Activated gamma-delta T cell (primary cell): Measurements from ENCODE around the gene APOL2.
"Not testable (repeated sequence)": the region's sequence is repeated elsewhere in the genome, so short reads cannot be mapped to it uniquely, and the experiment has no call there.

ENCODE experiments used
- DNase-seq: peaks from one replicate; lab custom pipeline; 2025; lab: John Stamatoyannopoulos, UW

The APOL2 gene

GRCh38 chr22:36263216-36263673 lies 23.9 kb upstream of the APOL2 start:
- DNase-seq = not testable (repeated sequence)

DNA sequence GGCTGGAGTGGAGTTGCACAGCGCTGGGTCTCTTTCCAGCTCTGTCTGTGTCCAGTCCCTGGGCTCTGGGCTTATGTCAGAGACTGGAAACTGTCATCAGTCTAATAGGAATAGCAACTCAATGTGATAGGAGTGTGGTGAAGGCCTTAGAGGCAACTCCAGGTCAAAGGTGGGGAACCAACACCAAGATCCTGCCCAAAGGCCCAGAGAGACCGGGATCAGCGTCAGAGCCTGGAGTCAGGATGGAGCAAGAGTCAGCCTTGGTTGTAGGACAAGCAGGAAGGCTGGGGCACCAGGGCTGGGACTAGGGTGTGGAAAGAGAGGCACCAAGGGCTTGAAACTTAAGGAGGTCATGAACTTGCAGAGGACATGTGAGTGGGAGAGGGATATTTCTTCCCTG lies 23.0 kb upstream of the APOL2 start:
- DNase-seq = not testable (repeated sequence)

- DNase-seq = not testable (repeated sequence)
Measured at GRCh38 chr22:36261675-36262074, 22.3 kb upstream of the APOL2 start.

- DNase-seq = no peak
Measured at GRCh38 chr22:36259615-36260300, 20.4 kb upstream of the APOL2 start.

- no peak for DNase-seq
Measured at GRCh38 chr22:36258701-36259614, 19.6 kb upstream of the APOL2 start.

- DNase-seq = no peak
Measured at GRCh38 chr22:36257948-36258670, 18.8 kb upstream of the APOL2 start.

GRCh38 chr22:36257308-36257707 lies 18.0 kb upstream of the APOL2 start:
- no peak for DNase-seq

DNA sequence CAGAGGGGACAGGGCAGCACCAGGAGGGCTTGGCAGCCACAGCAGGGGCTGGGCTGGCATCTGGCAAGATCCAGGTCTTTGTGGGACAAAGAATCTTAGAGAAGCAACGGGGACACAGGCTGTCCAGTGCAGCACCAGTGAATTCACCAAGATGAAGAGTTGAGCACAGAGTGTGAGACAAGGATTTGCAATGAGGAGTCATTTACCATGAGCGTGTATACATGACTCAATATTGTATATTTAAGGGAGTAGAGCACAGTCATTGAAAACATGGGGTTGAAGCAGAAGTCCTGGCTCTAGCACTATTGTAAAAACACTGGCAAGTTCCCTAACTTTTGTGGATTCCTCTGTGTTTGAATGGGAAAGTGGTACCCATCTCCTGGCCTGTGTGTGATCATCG lies 17.2 kb upstream of the APOL2 start:
- no peak for DNase-seq

DNA sequence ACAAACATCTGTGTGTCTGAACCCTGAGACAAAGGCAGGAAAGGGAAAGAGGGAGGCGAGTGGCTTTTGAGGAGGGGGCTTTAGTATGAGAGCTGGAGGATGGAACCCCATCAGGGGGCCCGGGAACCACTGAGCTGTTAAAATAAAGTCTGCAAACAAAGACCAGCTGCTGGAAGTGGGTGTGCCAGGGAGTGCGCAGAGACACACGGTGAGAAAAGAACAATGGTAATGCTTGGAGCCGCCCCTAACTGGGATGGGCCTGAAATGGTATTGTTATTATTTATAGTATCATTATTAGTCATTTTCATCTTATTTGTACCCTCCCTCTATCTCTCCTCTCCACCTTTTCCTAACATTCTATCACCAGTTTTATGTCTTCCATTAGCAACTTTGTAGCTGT lies 16.2 kb upstream of the APOL2 start:
- not testable (repeated sequence) for DNase-seq

DNA sequence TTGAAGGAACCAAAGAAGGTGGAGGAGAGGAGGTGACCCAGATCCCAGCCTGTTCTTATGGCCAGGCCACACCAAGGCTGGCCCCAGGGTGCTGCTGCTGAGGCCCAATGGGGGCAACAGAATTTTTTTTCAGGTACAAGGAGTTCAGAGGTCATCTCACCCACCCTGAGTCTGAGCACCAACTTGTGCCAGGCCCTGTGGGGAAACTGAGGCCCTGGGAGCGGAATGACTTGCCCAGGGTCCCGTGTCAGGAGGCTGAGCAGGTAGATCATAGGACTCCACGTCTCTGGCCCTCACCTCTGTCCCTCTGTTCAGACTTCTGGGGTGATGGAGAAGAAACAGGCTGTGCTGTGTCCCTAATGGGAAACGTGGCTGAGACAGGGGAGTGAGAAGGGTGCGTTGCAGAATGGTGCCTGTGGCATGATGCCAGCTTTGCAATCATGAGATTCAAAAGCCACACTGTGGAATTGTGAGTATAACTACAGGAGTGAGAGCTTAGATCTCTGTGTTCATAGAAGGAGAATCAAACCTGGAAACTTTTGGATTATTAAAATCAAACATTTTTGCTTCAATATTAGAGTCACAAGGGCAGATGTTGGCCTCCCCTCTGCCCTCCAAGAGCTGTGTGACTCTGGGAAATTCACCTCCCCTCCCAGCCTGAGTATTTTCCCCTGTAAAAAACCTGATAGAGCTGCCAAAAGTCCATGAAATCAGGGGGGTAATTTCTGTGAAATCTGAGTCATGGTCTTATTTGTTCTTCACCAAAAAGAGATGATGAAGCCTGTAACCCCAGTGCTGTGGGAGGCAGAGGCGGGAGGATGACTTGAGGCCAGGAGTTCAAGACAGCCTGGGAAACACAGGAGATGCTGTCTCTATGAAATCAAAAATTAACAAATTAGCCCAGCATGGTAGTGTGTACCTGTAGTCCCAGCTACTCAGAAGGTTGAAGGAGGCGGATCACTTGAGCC lies 14.5 kb upstream of the APOL2 start:
- DNase-seq = no peak

- DNase-seq = no peak
Measured at GRCh38 chr22:36252754-36253522, 13.6 kb upstream of the APOL2 start, which contains the start of gene APOL1. TSS of gene APOL1 (plus strand) at chr22:36253133. CDS start at chr22:36254956, 1,823 bp downstream.

DNA sequence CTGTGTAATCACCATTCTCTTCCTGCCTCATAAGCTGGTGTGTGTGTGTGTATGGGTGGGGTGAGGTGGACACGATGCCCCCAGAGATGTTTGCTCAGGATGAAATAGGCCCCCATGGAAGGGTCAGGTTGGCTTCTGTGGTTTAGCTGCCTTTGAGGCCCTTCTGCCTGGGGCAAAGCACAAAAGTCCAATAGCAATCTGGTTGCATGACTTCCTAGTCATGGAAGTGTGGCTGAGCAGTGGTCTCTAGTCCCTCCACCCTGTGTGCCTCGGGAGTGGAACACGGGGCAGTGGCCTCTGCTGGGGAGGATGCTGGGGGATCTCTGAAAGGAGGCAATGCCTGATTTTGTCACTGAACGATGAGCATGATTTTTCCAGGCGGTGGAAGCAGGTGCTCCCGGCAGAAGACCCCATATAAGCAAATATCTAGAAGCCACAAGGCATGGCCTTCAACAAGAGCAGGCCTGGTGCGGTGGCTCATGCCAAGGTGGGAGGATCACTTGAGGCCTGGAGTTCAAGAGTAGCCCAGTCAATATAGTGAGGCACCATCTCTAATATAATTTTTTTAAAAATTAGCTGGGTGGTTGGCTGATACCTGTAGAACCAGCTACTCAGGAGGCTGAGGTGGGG lies 12.8 kb upstream of the APOL2 start:
- DNase-seq = not testable (repeated sequence)

GRCh38 chr22:36250292-36250960 lies 11.1 kb upstream of the APOL2 start:
- not testable (repeated sequence) for DNase-seq

DNA sequence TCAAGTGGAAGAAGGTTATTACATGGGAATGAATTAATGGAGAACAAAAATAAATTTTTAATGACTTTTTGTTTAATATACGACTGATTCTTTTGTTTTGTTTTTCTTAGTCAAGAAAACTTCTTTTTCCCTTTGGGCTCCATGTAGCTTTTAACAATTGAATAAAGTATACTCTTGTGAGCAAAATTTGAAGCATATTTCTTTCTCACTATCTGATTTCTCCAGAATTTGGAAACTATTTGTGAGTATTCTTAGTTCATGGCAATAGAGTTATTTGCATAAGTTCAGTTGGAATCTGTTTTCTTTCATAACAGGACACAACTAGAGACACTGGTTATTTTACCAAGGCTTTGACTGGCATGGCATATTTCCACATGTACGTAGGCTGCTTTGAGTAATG lies 9.8 kb upstream of the APOL2 start:
- no peak for DNase-seq

DNA sequence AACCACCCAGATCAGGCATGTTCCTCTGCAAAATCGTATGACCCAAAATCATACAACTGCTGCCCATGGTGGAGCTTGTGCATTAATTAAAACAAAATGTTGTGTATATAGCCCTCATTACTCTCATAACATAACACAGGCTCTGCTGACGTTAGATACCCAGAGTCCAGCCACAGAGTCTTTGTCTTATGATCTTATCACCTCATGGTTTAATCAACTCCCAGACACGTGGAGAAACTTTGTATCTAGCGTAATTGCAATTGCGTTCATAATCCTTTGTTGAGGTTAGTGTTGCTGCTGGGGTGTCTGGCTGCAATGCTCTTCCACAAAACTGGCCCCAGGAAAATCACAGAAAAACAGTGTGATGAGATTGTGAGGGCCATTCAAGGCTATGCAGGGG lies 8.6 kb upstream of the APOL2 start:
- no peak for DNase-seq

DNA sequence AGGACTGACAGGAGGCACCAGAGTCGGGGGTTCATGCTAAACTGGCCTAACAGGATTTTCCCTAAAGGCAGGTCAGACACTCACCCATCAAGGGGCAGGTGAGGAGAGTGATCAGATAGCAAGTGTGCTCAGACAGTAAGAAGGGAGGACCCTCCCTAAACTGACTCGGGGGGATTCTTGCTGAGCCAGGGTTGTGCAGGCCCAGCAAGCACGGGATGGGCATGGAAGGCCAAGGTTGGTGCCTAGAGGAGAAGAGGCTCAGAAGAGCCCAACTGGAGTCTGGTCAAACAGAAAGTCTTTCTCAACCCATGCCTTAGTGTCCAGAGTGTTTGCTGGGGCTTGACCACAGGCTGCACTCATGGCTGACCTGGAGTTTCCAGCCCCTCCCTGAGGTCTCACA lies 7.4 kb upstream of the APOL2 start:
- no peak for DNase-seq

- DNase-seq = no peak
Measured at GRCh38 chr22:36245805-36246356, 6.6 kb upstream of the APOL2 start.

DNA sequence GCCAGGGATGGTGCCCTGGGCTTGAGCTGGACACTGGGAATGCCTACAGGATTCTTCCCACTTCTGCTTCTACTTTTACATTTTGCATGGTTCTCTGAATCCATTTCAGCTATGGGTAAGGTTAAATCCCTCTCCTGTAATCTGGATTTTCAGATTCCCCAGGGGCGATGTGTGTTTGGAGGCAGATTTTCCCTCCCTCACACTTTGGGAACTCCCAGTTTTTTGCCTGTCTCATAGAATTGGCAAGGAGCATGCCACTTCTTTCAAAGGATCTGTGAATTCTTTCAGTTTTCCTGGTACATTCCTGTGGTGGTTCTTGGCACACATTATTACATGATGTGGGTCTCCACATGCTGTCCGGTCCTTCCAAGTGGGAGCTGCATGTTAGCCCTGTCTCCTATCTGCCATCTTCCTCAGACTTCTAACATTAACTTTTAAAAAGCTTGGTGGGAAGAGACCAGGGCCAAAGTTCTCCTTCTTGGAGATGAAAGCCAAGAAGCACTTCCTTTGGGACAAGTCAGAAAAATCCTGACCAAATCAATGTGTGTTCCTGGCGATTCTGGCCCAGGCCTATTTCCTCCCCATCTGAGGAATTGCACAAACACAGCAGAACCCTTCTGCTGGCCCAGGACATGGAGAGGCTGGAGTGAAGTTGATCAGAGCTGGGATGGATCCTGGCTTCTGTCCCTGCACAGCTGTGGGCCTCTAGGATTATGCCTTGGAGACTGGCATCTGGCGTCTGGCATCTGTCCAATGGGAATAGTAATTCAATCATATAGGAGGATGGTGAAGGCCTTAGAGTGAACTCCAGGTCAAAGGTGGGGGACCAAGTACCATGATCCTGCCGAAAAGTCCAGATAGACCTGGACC lies 5.4 kb upstream of the APOL2 start:
- DNase-seq = no peak
